ENCODE data around the gene PKMYT1.
"Not testable (repeated sequence)": the region's sequence is repeated elsewhere in the genome, so short reads cannot be mapped to it uniquely, and the experiment has no call there.

The PKMYT1 gene

DNA sequence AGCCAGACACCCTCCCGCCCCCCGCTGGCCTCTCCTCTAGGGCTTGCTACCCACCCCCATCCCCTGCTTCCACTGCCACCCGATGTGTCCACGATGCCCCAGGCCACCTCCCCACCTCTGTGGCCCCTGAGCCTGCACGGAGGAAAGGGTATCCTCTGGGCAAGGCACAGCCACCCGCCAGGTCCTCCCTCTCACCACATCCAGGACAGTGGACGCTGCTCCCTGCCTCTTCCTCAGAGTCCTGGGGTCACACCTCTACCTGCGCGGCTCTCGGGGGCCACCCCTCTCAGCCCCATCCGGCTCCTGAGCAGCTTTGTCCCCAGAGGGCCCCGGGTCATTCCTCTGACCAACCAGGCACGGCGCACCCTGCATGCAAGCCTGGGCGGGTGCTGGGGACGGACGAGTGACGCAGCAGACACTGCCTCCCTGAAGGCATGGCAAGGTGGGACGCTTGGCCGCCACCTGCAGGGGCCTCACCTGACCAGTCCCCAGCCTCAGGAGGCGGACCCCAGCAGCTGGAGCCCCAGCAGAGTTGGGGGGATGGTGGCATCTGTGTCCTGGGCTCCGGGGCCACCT lies 43.7 kb downstream of the PKMYT1 start:
- peaks cover 18% of the 10 kb centered on the region for H3K36me3 Mint-ChIP-seq (ENCODE audit: low read depth)
- no peak overlapping the region for H3K27ac Mint-ChIP-seq

DNA sequence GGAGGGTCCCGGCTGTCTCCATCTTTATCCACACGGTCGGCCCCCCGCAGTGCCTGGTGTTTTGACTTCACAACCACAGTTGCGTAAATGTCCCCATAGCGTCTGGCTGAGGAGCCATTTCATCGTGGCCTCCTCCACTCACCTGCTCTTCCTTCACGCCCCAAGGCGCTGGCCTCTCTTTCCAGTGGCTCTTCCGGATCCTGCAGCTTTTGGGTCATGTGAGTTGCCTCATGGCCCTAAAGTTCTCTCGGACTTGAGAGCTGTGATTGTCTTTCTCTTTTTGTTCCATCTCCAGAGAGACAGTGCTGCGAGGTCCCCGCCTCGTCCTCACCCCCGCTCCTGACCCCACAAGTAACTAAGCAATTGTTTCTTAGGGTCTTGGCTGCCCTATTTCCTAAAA lies 45.8 kb downstream of the PKMYT1 start:
- peaks cover 16% of the 10 kb centered on the region for H3K36me3 Mint-ChIP-seq (ENCODE audit: low read depth)
- peaks cover 3% of the 10 kb centered on the region for H3K4me1 Mint-ChIP-seq (ENCODE audit: low read depth)
- H3K27me3 Mint-ChIP-seq (ENCODE audit: low read depth): no peaks in the 10 kb centered on the region
- H3K27ac Mint-ChIP-seq: no peak overlapping the region
- H3K9me3 Mint-ChIP-seq: no peaks in the 10 kb centered on the region
- no peak overlapping the region for H3K4me3 Mint-ChIP-seq

More for the DNA sequence above, 43.7 kb downstream of the PKMYT1 start:
- Mint-ChIP-seq H3K9me3 (no peaks in the 10 kb centered on the region), H3K4me1 (ENCODE audit: low read depth) (peaks cover 3% of the 10 kb centered on the region), H3K4me3 (no peak overlapping the region), H3K27me3 (ENCODE audit: low read depth) (no peaks in the 10 kb centered on the region)

DNA sequence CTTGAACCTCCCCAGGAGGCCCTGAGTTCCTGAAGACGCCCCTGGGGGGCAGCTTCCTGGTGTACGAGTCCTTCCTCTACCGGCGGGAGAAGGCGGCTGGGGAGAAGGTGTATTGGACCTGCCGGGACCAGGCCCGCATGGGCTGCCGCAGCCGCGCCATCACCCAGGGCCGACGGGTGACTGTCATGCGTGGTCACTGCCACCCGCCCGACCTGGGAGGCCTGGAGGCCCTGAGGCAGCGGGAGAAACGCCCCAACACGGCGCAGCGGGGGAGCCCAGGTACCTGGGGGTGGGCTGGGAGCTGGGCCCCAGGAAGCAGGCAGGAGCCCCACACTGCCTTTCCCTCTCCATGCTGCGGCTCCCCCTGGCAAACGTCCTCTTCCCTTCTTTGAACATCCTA lies 46.5 kb downstream of the PKMYT1 start:
- H3K27me3 Mint-ChIP-seq (ENCODE audit: low read depth): no peaks in the 10 kb centered on the region

DNA sequence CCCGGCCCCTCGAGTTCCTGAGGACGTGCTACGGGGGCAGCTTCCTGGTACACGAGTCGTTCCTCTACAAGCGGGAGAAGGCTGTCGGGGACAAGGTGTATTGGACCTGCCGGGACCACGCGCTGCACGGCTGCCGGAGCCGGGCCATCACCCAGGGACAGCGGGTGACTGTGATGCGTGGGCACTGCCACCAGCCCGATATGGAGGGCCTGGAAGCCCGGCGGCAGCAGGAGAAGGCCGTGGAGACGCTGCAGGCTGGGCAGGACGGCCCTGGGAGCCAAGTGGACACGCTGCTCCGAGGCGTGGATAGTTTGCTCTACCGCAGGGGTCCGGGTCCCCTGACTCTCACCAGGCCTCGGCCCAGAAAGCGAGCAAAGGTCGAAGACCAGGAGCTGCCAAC lies 47.1 kb downstream of the PKMYT1 start:
- Mint-ChIP-seq H3K4me3 (no peak overlapping the region), H3K4me1 (ENCODE audit: low read depth) (peaks cover 3% of the 10 kb centered on the region), H3K9me3 (no peaks in the 10 kb centered on the region), H3K27me3 (ENCODE audit: low read depth) (no peaks in the 10 kb centered on the region), H3K36me3 (ENCODE audit: low read depth) (peaks cover 12% of the 10 kb centered on the region), H3K27ac (no peak overlapping the region)

More for the DNA sequence above, 46.5 kb downstream of the PKMYT1 start:
- Mint-ChIP-seq H3K27ac (no peak overlapping the region), H3K36me3 (ENCODE audit: low read depth) (peaks cover 14% of the 10 kb centered on the region), H3K4me1 (ENCODE audit: low read depth) (peaks cover 3% of the 10 kb centered on the region), H3K4me3 (no peak overlapping the region), H3K9me3 (no peaks in the 10 kb centered on the region)

DNA sequence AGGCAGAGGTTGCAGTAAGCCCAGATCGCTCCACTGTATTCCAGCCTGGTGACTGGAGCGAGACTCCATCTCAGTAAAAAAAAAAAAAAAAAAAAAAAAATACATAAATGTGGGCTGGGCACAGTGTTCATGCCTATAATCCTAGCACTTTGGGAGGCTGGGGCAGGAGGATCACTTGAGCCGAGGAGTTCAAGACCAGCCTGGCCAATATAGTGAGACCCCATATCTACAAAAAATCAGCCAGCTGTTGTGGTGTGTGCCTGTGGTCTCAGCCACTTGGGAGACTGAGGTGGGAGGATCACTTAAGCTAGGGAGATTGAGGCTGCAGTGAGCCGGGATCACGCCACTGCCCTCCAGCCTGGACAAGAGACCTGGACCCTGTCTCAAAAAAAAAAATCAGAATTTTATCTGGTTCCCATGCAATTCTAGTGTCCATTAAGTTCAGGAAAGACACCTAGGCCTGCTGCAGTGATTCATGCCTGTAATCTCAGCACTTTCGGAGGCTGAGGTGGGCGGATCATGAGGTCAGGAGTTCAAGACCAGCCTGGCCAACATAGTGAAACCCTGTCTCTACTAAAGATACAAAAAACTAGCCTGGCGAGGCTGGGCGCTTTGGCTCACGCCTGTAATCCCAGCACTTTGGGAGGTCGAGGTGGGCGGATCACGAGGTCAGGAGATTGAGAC lies 48.9 kb downstream of the PKMYT1 start:
- not testable (repeated sequence) for H3K27me3 Mint-ChIP-seq (ENCODE audit: low read depth); H3K9me3 Mint-ChIP-seq; H3K4me1 Mint-ChIP-seq (ENCODE audit: low read depth); H3K4me3 Mint-ChIP-seq; H3K27ac Mint-ChIP-seq
- H3K36me3 Mint-ChIP-seq (ENCODE audit: low read depth): peaks cover 12% of the 10 kb centered on the region

DNA sequence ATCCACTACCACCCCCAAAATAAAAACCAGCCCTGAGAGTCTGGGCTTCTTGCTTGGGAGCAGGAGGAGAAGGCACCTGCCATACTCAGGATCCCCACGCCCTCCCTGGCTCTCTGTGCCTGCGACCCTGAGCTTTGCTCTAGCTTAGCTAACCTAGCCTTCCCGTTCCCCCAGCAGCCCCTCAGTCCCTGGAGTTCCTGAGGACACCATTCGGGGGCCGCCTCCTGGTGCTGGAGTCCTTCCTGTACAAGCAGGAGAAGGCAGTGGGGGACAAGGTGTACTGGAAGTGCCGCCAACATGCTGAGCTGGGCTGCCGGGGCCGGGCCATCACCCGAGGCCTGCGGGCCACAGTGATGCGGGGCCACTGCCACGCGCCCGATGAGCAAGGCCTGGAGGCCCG lies 50.0 kb downstream of the PKMYT1 start:
- Mint-ChIP-seq H3K4me1 (ENCODE audit: low read depth) (peaks cover 7% of the 10 kb centered on the region), H3K27me3 (ENCODE audit: low read depth) (no peaks in the 10 kb centered on the region), H3K4me3 (no peak overlapping the region), H3K36me3 (ENCODE audit: low read depth) (peaks cover 7% of the 10 kb centered on the region), H3K27ac (no peak overlapping the region), H3K9me3 (no peaks in the 10 kb centered on the region)

DNA sequence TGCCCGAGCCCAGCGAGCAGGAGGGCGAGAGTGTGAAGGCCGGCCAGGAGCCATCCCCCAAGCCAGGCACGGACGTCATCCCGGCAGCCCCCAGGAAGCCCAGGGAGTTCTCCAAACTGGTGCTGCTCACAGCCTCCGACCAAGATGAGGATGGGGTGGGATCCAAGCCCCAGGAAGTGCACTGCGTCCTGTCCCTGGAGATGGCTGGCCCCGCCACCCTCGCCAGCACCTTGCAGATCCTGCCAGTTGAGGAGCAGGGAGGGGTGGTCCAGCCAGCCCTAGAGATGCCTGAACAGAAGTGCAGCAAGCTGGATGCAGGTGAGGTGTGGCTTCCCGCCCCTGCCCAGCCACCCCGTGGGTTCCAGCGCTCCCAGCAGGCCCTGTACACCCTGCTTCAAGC lies 50.6 kb downstream of the PKMYT1 start:
- H3K9me3 Mint-ChIP-seq: no peaks in the 10 kb centered on the region
- H3K4me1 Mint-ChIP-seq (ENCODE audit: low read depth): peaks cover 6% of the 10 kb centered on the region
- H3K4me3 Mint-ChIP-seq: no peak overlapping the region
- H3K27me3 Mint-ChIP-seq (ENCODE audit: low read depth): no peaks in the 10 kb centered on the region
- H3K36me3 Mint-ChIP-seq (ENCODE audit: low read depth): peaks cover 6% of the 10 kb centered on the region
- no peak overlapping the region for H3K27ac Mint-ChIP-seq

DNA sequence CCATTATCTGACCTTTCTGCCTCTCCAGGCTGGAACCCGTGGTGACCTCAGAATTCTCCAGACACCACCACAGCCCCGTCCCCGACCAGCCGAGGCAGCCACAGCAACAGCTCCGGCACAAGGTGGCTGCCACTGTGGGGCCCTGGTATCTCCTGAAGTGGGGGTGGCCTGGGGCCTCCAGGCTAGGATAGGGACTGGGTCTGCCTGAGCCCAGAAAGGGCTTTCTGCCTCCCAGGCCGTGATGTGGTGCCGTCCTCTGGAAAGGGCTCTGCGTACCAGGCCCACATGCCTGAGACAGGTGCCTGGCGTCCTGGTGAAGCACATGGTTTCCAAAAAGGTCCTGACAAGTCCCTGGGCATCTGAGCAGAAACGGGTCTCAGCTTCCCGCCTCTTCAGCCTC lies 51.5 kb downstream of the PKMYT1 start:
- no peaks in the 10 kb centered on the region for H3K27me3 Mint-ChIP-seq (ENCODE audit: low read depth)
- no peaks in the 10 kb centered on the region for H3K9me3 Mint-ChIP-seq
- H3K4me3 Mint-ChIP-seq: no peak overlapping the region
- H3K4me1 Mint-ChIP-seq (ENCODE audit: low read depth): peaks cover 6% of the 10 kb centered on the region
- no peaks in the 10 kb centered on the region for H3K36me3 Mint-ChIP-seq (ENCODE audit: low read depth)
- no peak overlapping the region for H3K27ac Mint-ChIP-seq

DNA sequence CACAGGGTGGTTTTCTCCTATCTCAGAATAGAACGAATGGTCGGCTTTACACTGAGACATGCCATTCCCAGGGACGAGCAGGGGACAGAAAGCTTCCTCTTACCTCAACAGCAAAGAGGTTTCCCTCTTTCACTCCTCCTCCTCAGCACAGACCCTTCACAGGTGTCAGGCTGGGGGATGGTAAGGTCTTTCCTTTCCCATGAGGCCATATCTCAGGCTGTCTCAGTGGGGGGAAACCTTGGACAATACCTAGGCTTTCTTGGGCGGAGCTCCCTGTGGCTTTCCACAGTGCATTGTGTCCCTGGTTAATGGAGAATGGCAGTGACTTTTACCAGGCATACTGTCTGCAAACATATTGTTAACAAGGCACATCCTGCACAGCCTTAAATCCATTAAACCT lies 52.1 kb downstream of the PKMYT1 start:
- not testable (repeated sequence) for H3K36me3 Mint-ChIP-seq (ENCODE audit: low read depth); H3K4me1 Mint-ChIP-seq (ENCODE audit: low read depth); H3K27ac Mint-ChIP-seq

DNA sequence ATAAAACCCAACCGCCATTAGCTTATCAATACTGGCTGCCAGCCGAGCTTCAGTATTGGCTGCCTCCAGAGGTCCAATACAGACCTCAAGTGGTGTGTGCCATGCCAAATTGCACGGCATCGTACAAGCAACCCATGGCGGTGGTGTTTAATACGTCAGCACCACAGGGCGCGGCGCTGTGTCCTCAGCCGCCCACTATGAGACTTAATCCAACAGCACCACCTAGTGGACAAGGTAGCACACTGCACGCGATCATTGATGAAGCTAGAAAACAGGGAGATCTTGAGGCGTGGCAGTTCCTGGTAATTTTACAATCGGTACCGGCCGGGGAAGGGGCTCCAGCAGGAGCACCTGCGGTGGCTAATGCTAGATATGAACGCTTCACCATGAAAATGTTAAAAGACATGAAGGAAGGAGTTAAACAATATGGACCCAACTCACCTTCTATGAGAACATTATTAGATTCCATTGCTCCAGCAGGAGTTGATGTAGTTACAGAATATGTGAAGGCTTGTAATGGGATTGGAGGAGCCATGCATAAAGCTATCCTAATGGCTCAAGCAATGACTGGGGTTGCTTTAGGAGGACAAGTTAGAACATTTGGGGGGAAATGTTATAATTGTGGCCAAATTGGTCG lies 53.1 kb downstream of the PKMYT1 start:
- Mint-ChIP-seq H3K27ac (no peak overlapping the region), H3K9me3 (no peaks in the 10 kb centered on the region), H3K36me3 (ENCODE audit: low read depth) (peaks cover 5% of the 10 kb centered on the region), H3K27me3 (ENCODE audit: low read depth) (no peaks in the 10 kb centered on the region), H3K4me3 (no peak overlapping the region), H3K4me1 (ENCODE audit: low read depth) (peaks cover 6% of the 10 kb centered on the region)

More for the DNA sequence above, 52.1 kb downstream of the PKMYT1 start:
- not testable (repeated sequence) for H3K4me3 Mint-ChIP-seq; H3K27me3 Mint-ChIP-seq (ENCODE audit: low read depth); H3K9me3 Mint-ChIP-seq

DNA sequence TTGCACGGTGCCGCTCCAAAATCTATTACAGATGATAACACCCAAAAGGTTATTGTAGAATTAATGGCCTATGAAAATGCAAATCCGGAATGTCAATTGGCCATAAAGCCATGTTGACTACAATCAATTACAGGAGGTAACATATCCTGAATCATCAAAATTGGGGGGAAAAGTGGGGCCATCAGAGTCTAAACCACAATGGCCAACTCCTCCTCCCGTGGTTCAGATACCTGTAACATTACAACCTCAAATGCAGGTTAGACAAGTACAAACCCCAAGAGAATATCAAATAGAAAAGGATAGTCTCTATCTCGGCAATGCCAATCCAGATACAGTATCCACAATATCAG lies 53.6 kb downstream of the PKMYT1 start:
- Mint-ChIP-seq H3K36me3 (ENCODE audit: low read depth) (peaks cover 5% of the 10 kb centered on the region), H3K27ac (no peak overlapping the region), H3K4me3 (no peak overlapping the region), H3K4me1 (ENCODE audit: low read depth) (peaks cover 6% of the 10 kb centered on the region), H3K9me3 (no peaks in the 10 kb centered on the region), H3K27me3 (ENCODE audit: low read depth) (no peaks in the 10 kb centered on the region)

DNA sequence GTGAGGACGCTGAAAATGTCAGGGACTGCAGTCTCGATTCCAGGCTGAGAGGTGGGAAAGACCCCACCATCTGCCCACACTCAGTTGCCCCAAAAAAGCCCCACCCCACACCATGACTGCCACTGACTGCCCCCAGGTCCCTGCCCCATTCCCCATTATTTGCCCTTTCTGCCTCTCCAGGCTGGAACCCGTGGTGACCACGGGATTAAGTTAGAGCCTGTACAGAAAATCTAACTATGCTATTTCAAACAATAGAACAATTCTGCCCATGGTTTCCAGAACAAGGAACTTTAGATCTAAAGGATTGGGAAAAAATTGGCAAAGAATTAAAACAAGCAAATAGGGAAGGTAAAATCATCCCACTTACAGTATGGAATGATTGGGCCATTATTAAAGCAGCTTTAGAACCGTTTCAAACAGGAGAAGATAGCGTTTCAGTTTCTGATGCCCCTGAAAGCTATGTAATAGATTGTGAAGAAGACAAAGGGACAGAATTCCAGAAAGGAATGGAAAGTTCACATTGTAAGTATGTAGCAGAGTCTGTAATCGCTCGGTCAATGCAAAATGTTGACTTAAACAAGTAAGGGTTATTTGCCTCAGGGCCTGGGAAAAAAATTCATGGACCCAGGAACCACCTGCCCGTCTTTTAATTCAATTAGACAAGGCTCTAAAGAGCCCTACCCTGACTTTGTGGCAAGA lies 54.1 kb downstream of the PKMYT1 start:
- Mint-ChIP-seq H3K27ac (no peak overlapping the region), H3K36me3 (ENCODE audit: low read depth) (peaks cover 5% of the 10 kb centered on the region)

DNA sequence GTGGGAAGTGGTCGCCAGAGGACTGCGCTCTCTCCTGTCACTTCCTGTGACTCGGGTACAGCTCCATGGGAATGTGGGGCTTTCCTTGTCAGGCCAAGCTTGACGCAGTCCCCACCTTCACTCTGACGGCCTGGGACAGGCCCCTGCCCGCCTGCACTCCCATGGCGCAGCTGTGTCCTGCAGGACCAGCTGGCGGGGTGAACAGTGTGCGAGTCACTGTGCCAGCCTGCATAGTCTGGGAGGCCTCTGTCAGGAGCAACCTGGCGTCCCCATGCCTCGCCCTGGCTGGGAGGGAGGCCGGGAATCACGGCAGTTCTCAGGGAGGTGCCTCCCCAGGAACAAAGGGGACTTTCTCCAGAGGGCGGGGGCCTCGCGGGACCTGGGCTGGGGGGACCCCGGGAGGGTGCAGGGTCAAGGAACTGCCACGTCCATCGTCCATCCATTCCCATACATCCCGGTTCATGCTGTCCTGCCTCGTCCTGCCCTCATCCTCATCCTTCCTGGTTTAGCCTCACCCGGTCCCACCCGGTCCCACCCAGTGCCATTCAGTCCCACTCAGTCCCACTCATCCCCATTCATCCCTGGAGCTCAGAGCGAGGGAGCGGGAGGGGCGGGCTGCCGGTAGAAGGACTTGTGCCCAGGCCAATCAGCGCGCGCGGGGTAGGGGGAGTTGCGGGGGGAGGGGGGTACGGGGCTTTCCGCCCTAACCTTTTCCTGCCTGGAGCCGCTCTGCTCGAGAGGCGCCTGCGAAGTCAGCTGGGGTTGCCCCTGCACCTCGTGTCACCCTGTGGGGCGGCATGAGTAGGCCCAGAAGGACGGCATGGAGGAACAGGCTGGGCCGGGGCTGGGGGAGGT lies 55.1 kb downstream of the PKMYT1 start:
- H3K4me3 Mint-ChIP-seq: no peak overlapping the region
- H3K4me1 Mint-ChIP-seq (ENCODE audit: low read depth): peaks cover 6% of the 10 kb centered on the region
- H3K9me3 Mint-ChIP-seq: no peaks in the 10 kb centered on the region
- H3K36me3 Mint-ChIP-seq (ENCODE audit: low read depth): peaks cover 5% of the 10 kb centered on the region
- no peaks in the 10 kb centered on the region for H3K27me3 Mint-ChIP-seq (ENCODE audit: low read depth)
- H3K27ac Mint-ChIP-seq: no peak overlapping the region

More for the DNA sequence above, 54.1 kb downstream of the PKMYT1 start:
- Mint-ChIP-seq H3K4me1 (ENCODE audit: low read depth) (peaks cover 6% of the 10 kb centered on the region), H3K4me3 (no peak overlapping the region), H3K27me3 (ENCODE audit: low read depth) (no peaks in the 10 kb centered on the region), H3K9me3 (no peaks in the 10 kb centered on the region)

DNA sequence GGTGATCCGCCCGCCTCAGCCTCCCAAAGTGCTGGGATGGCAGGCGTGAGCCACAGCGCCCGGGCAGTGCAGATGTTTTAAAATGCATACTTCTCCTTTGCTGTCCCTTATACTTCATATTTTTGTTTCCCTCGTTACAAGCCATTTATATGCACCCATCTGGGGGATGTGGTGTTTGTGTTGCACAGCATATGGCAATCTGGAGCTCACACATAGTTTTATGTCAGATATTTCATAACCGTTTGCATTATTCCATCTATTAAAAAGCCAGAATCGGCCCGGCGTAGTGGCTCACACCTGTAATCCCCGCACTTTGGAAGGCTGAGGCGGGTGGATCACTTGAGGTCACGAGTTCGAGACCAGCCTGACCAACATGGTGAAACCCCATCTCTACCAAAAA lies 56.8 kb downstream of the PKMYT1 start:
- Mint-ChIP-seq H3K9me3 (no peaks in the 10 kb centered on the region), H3K36me3 (ENCODE audit: low read depth) (peaks cover 12% of the 10 kb centered on the region), H3K4me1 (ENCODE audit: low read depth) (peaks cover 12% of the 10 kb centered on the region), H3K27me3 (ENCODE audit: low read depth) (no peaks in the 10 kb centered on the region), H3K4me3 (no peak overlapping the region), H3K27ac (peak overlapping the region; percentile 45)
